Umbilical cord (tissue), 2 donors: ENCODE data around the gene C5orf47. TPM values are rescaled to one million over a fixed set of nuclear protein-coding genes. Genes with fewer than 3 reads are reported as not detected.
"Not testable (repeated sequence)": the region's sequence is repeated elsewhere in the genome, so short reads cannot be mapped to it uniquely, and the experiment has no call there.

ENCODE experiments used
- DNase-seq: peaks from one replicate; pipeline ENCODE4 v3.0.0-alpha.2; 2015; ENCODE audit warnings: low spot score
- total RNA-seq: library from RNA; depleted of rRNA; stranded (reverse); fragments of >200 nt; gene quantifications from one replicate; pipeline ENCODE4 v1.2.3, GENCODE V29; 2014; ENCODE audit warnings: low replicate concordance; ENCODE audit not compliant: insufficient read depth

C5orf47 gene
- total RNA-seq, 1 donor from 2014 or later: 16.6 TPM

GRCh38 chr5:173970878-173971650 lies 17.9 kb upstream of the C5orf47 start:
- DNase-seq: no peak

DNA sequence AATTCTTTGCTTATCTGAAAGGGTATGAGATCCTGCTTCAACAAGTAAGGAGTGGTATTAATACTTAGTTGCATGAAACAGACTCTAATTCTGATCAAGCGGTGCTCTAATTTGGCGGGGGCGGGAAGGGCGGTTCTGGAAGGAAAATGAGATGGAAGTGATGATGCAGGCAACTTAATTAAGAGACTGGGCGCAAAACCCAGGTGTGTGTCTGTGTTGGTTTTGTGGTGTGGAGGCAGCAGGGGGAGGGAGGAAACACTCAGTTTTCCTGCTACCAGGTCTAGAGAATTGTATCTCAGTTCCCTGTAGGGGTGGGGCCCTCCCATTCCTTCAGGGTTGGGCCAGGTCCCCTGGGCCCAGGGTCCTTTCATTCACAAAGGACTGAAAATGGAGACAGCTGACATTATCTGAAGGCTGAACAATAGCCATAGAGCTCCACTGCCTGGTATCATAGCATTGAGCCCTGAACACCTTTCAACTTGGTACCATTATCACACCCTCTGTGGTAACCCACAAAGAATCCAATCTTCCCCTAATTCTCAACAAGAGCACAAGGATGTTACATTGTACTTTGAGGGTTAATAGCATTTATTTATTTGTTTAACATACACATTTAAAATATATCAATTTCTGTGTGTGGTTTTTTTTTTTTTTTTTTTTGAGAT lies 17.2 kb upstream of the C5orf47 start:
- no peak for DNase-seq

GRCh38 chr5:173972607-173972924 lies 16.4 kb upstream of the C5orf47 start:
- DNase-seq: no peak

GRCh38 chr5:173972925-173973615 lies 15.9 kb upstream of the C5orf47 start:
- peak; percentile 90 for DNase-seq

GRCh38 chr5:173973616-173973969 lies 15.4 kb upstream of the C5orf47 start:
- no peak for DNase-seq

GRCh38 chr5:173974688-173975239 lies 14.2 kb upstream of the C5orf47 start:
- no peak for DNase-seq

DNA sequence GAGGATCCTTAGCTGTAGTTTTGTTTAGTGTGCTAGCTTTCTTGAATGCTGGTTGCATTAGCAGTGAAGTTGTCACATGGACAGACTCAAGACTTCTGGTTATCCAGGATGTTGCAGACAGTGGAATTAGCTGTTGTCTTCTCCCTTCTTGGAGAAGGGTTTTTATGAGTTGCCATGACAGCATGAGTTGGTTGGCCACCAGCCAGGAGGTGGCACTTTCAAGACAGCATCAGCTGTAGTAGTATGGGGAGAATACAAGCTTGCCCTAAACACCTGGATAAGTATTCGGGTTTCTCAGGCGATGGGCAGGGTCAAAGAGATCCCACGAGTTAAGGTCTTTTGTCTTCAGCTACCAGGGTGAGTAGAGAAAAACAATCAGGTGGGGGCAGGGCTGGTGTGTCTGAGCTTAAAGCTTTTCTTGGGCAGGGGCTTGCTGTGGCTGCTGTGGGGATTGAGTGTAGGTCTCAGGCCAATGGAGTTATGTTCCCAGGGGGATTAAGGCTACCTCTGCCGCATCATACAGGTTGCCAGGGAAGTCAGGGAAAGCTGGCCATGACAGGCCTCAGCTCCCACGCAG lies 7.7 kb upstream of the C5orf47 start:
- DNase-seq: no peak

- DNase-seq: no peak
These were observed 4.8 kb upstream of the C5orf47 start for GRCh38 chr5:173984218-173984617.

DNA sequence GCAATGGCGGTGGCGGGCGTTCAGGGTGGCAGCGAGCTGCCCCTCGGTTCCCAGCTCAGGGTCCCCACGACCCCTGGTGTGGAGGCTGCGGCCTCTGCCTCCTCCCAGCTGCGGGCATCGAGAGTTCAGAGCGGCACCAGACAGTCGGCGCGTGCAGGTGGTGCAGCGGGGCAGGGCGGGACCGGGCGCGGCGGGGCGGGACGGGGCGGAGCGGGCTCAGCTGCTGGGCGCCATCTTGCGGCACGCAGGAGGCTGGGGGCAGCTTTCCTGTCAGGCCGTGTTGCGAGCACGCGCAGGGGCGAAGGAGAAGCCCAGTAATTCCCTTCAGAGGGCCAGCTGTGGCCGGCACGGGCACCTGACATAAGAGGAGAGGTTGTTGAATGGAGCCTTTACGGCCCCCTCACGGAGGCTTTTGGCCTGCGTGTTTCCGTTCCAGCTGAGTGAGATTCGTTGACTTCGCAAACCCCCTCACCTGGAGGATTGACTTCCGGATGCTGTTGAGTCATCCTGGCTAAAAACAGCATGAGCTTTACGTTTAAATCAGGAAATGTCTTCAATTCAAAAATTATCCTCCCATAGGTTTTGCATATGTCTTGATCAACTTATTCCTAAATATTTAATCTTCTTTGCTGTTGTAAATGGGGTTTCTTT lies 587 bp downstream of the C5orf47 start:
- DNase-seq: no peak

- no peak for DNase-seq
These were observed 8.4 kb downstream of the C5orf47 start for GRCh38 chr5:173997331-173997730.

- DNase-seq: no peak
These were observed 9.6 kb downstream of the C5orf47 start for GRCh38 chr5:173998531-173998930.

GRCh38 chr5:174000076-174000475 lies 11.1 kb downstream of the C5orf47 start:
- DNase-seq: no peak

GRCh38 chr5:174003795-174004194 lies 14.8 kb downstream of the C5orf47 start:
- no peak for DNase-seq

GRCh38 chr5:174008922-174009321 lies 20.0 kb downstream of the C5orf47 start:
- no peak for DNase-seq

- no peak for DNase-seq
These were observed 21.4 kb downstream of the C5orf47 start for GRCh38 chr5:174010365-174010764.

DNA sequence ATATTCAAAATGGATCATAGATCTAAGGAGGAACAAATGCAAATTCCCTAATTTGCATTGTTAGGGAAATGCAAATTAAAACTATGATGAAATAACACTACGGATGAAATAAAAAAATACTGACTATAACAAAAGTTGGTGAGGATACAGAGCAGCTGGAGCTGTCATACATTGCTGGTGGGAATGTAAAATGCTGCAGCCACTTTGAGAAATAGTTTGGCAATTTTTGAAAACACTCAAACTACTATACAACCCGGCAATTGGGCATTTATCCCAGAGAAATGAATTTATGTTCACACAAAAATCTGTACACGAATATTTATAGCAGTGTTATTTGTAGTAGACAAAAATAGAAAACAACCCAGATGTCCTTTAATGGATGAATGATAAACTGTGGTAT lies 22.5 kb downstream of the C5orf47 start:
- DNase-seq: no peak

DNA sequence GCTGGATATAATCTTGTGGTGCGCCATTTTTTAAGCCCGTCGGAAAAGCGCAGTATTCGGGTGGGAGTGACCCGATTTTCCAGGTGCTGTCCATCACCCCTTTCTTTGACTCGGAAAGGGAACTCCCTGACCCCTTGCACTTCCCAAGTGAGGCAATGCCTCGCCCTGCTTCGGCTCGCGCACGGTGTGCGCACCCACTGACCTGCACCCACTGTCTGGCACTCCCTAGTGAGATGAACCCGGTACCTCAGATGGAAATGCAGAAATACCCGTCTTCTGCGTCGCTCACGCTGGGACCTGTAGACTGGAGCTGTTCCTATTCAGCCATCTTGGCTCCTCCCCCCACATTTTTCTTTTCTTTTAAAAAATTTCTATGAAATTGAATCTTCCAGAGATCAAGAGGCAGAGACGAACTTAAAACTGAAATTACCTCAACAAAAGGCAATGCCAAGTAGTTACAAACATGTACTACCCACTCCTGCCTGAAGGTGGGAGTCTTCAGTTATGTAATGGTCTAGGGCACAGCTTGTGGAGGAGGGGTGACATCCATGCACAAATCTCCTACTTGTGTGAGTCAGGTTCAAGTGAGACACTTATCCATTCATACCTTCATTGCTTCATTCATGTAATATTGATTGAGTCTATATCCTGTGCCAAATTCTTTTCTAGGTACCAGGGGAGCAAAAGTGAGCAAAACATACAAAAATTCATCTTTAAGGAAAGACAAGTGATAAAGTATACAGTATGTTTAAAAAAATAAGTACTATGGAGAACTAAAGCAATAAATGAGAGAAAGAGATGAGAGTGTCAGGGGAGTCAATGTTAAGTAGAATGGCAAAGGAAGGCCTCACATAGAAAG lies 31.3 kb downstream of the C5orf47 start:
- DNase-seq: not testable (repeated sequence)

- no peak for DNase-seq
These were observed 31.9 kb downstream of the C5orf47 start for GRCh38 chr5:174020928-174021304.

- DNase-seq: no peak
These were observed 33.6 kb downstream of the C5orf47 start for GRCh38 chr5:174022384-174023095.

GRCh38 chr5:174030286-174030685 lies 41.3 kb downstream of the C5orf47 start:
- no peak for DNase-seq
